Neural cell (in vitro differentiated cells): ENCODE measurements around the gene CTRL.

Experiments
- POLR2AphosphoS5 ChIP-seq: IDR thresholded peaks from 2 replicates; pipeline ENCODE4 v1.6.1; 2012
- SMC3 ChIP-seq: fragments of 450-650 bp; conservative IDR thresholded peaks from 2 replicates; pipeline ENCODE4 v1.6.1; 2014; ENCODE audit warnings: antibody characterized with exemption, mild to moderate bottlenecking, moderate library complexity; ENCODE audit not compliant: poor library complexity
- TF ChIP-seq, protein P1 (sequence below): fragments of 450-650 bp; IDR thresholded peaks from 2 replicates; pipeline ENCODE4 v1.5.1; 2014; ENCODE audit warnings: antibody characterized with exemption, mild to moderate bottlenecking, moderate library complexity; ENCODE audit not compliant: poor library complexity, severe bottlenecking

DNA sequence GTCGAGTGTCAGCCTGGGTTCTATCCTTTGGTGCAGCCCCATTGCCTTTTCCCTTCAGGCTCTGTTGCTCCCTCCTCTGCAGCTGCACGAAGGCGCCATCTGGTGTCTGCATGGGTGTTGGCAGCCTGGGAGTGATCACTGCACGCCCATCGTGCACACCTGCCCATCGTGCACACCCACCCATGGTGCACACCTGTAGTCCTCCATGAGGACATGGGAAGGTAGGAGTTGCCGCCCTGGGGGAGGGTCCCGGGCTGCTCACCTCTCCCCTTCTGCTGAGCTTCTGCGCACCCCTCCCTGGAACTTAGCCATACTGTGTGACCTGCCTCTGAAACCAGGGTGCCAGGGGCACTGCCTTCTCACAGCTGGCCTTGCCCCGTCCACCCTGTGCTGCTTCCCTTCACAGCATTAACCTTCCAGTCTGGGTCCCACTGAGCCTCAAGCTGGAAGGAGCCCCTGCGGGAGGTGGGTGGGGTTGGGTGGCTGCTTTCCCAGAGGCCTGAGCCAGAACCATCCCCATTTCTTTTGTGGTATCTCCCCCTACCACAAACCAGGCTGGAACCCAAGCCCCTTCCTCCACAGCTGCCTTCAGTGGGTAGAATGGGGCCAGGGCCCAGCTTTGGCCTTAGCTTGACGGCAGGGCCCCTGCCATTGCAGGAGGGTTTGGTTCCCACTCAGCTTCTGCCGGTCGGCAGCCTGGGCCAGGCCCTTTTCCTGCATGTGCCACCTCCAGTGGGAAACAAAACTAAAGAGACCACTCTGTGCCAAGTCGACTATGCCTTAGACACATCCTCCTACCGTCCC is 2.9 kb downstream of the CTRL start:
- TF ChIP-seq SMC3 (peak; percentile 90), POLR2AphosphoS5 (no peak)
- TF ChIP-seq, protein P1, sequence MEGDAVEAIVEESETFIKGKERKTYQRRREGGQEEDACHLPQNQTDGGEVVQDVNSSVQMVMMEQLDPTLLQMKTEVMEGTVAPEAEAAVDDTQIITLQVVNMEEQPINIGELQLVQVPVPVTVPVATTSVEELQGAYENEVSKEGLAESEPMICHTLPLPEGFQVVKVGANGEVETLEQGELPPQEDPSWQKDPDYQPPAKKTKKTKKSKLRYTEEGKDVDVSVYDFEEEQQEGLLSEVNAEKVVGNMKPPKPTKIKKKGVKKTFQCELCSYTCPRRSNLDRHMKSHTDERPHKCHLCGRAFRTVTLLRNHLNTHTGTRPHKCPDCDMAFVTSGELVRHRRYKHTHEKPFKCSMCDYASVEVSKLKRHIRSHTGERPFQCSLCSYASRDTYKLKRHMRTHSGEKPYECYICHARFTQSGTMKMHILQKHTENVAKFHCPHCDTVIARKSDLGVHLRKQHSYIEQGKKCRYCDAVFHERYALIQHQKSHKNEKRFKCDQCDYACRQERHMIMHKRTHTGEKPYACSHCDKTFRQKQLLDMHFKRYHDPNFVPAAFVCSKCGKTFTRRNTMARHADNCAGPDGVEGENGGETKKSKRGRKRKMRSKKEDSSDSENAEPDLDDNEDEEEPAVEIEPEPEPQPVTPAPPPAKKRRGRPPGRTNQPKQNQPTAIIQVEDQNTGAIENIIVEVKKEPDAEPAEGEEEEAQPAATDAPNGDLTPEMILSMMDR: peak; percentile 87
